HepG2 (cell line): ENCODE data around the gene GTF2H1. TPM values are rescaled to one million over a fixed set of nuclear protein-coding genes. Genes with fewer than 3 reads are reported as not detected.

Experiments
- ATF7 ChIP-seq, 2 experiments: fragments of 450-650 bp in 1 of 2; sonication (generic) in 1 of 2; formaldehyde crosslinking in 1 of 2; IDR thresholded peaks; 2 replicates each; pipeline versions ENCODE4 v1.4.0 to v1.6.1; 2016 to 2020; ENCODE audit warnings: antibody characterized with exemption in 1 of 2, mild to moderate bottlenecking in 1 of 2, missing genetic modification reagents in 1 of 2
- CBX1 ChIP-seq: IDR thresholded peaks from one replicate; pipeline ENCODE4 v1.6.1; 2016; ENCODE audit warnings: antibody characterized with exemption, low read depth
- EP300 ChIP-seq, 3 experiments: sonication (generic) in 1 of 3; formaldehyde crosslinking in 1 of 3; IDR thresholded peaks; 2 replicates each; pipeline versions ENCODE4 v1.5.1 to v1.6.1; 2011 to 2020; ENCODE audit warnings: low read depth in 2 of 3, low read length in 2 of 3, borderline replicate concordance in 1 of 3, improper control_type of control experiment in 1 of 3, mild to moderate bottlenecking in 1 of 3, missing genetic modification reagents in 1 of 3, moderate library complexity in 1 of 3
- IRF9 ChIP-seq: sonication (generic); formaldehyde crosslinking; IDR thresholded peaks from 2 replicates; pipeline ENCODE4 v1.8.0; 2022; ENCODE audit warnings: missing genetic modification reagents, mild to moderate bottlenecking, borderline replicate concordance
- KMT2A ChIP-seq: sonication (generic); formaldehyde crosslinking; IDR thresholded peaks from 2 replicates; pipeline ENCODE4 v1.4.0; 2020; ENCODE audit warnings: missing genetic modification reagents
- PAF1 ChIP-seq: IDR thresholded peaks from 2 replicates; pipeline ENCODE4 v1.6.1; 2016; ENCODE audit warnings: missing genetic modification reagents, missing compliant biosample characterization
- PRPF4 ChIP-seq: fragments of 200-400 bp; formaldehyde crosslinking; IDR thresholded peaks from 2 replicates; pipeline ENCODE4 v1.6.1; 2016; ENCODE audit warnings: low read length, low read depth; ENCODE audit not compliant: poor library complexity, severe bottlenecking
- RBFOX2 ChIP-seq: fragments of 200-400 bp; formaldehyde crosslinking; IDR thresholded peaks from 2 replicates; pipeline ENCODE4 v1.6.1; 2017; ENCODE audit warnings: low read depth, mild to moderate bottlenecking, low read length
- RBM39 ChIP-seq: fragments of 200-400 bp; formaldehyde crosslinking; IDR thresholded peaks from one replicate; pipeline ENCODE4 v1.6.1; 2018; ENCODE audit warnings: antibody characterized with exemption, mild to moderate bottlenecking, low read depth, low read length; ENCODE audit not compliant: poor library complexity, severe bottlenecking
- RFXANK ChIP-seq: IDR thresholded peaks from 2 replicates; pipeline ENCODE4 v1.6.1; 2016
- SMYD3 ChIP-seq: sonication (generic); formaldehyde crosslinking; IDR thresholded peaks from 2 replicates; pipeline ENCODE4 v1.8.1; 2023; ENCODE audit warnings: mild to moderate bottlenecking, missing genetic modification reagents
- SYNCRIP ChIP-seq: fragments of 200-400 bp; formaldehyde crosslinking; IDR thresholded peaks from 2 replicates; pipeline ENCODE4 v1.6.1; 2018; ENCODE audit warnings: mild to moderate bottlenecking, low read depth, low read length; ENCODE audit not compliant: insufficient read depth
- TAF1 ChIP-seq: sonication (generic); formaldehyde crosslinking; IDR thresholded peaks from 2 replicates; pipeline ENCODE4 v1.4.0; 2020; ENCODE audit warnings: missing genetic modification reagents
- YY1 ChIP-seq: IDR thresholded peaks from 2 replicates; pipeline ENCODE4 v1.6.1; 2011; ENCODE audit warnings: low read length, low read depth, moderate library complexity, mild to moderate bottlenecking; ENCODE audit not compliant: insufficient read depth, insufficient replicate concordance
- ZBTB1 ChIP-seq: sonication (generic); formaldehyde crosslinking; IDR thresholded peaks from 2 replicates; pipeline ENCODE4 v1.4.0; 2020; ENCODE audit warnings: missing genetic modification reagents, borderline replicate concordance
- ZMAT5 ChIP-seq: sonication (generic); formaldehyde crosslinking; IDR thresholded peaks from 2 replicates; pipeline ENCODE4 v1.5.0; 2020; ENCODE audit warnings: mild to moderate bottlenecking, low read depth, missing genetic modification reagents, borderline replicate concordance
- ZNF337 ChIP-seq: sonication (generic); formaldehyde crosslinking; IDR thresholded peaks from 2 replicates; pipeline ENCODE4 v1.5.1; 2020; ENCODE audit warnings: missing genetic modification reagents, low read depth, mild to moderate bottlenecking, borderline replicate concordance
- ZNF33A ChIP-seq: sonication (generic); formaldehyde crosslinking; IDR thresholded peaks from 2 replicates; pipeline ENCODE4 v1.5.1; 2020; ENCODE audit warnings: missing genetic modification reagents, mild to moderate bottlenecking, moderate library complexity, borderline replicate concordance
- ZNF33B ChIP-seq: sonication (generic); formaldehyde crosslinking; IDR thresholded peaks from 2 replicates; pipeline ENCODE4 v1.5.1; 2020; ENCODE audit warnings: mild to moderate bottlenecking, missing genetic modification reagents
- ZNF570 ChIP-seq: sonication (generic); formaldehyde crosslinking; IDR thresholded peaks from 2 replicates; pipeline ENCODE4 v1.4.0; 2020; ENCODE audit warnings: mild to moderate bottlenecking, missing genetic modification reagents, borderline replicate concordance
- ZNF703 ChIP-seq: sonication (generic); formaldehyde crosslinking; IDR thresholded peaks from 2 replicates; pipeline ENCODE4 v1.5.1; 2020; ENCODE audit warnings: missing genetic modification reagents, mild to moderate bottlenecking, moderate library complexity, borderline replicate concordance
- ZNF839 ChIP-seq: sonication (generic); formaldehyde crosslinking; IDR thresholded peaks from 2 replicates; pipeline ENCODE4 v1.4.0; 2020; ENCODE audit warnings: missing genetic modification reagents, mild to moderate bottlenecking, borderline replicate concordance
- polyA plus RNA-seq, 8 experiments: library from polyadenylated mRNA; depleted of rRNA in 3 of 8; stranded (reverse) in 7 of 8; unstranded in 1 of 8; fragments of >200 nt; fragmentation: Illumina TruSeq in 4 of 8; extraction: Trizol in 4 of 8; gene quantifications; 2 replicates each; pipeline versions ENCODE4 v1.2.1 to v1.2.3, GENCODE V29; 2011 to 2016; ENCODE audit warnings: low read depth in 4 of 8, missing spikeins in 1 of 8, mixed read lengths in 1 of 8; ENCODE audit not compliant: insufficient read depth in 1 of 8
- total RNA-seq, 5 experiments: library from RNA; depleted of rRNA; stranded (reverse); fragments of >200 nt; fragmentation: Illumina TruSeq; extraction: Trizol; gene quantifications; 2 replicates each; pipeline ENCODE4 v1.2.3, GENCODE V29; 2016; ENCODE audit warnings: low read depth in 1 of 5
- TF ChIP-seq, protein P1 (sequence below): fragments of 450-650 bp; IDR thresholded peaks from 2 replicates; pipeline ENCODE4 v1.6.1; 2017
- TF ChIP-seq, protein P2 (sequence below): sonication (generic); formaldehyde crosslinking; IDR thresholded peaks from 2 replicates; pipeline ENCODE4 v1.9.0; 2022; ENCODE audit warnings: missing genetic modification reagents, mild to moderate bottlenecking, borderline replicate concordance

The GTF2H1 gene
- total and polyA plus RNA-seq, 2 of the 13 experiments (the other 11 are each of a cell fraction or from before 2014, with no cell fraction given): 15.7 to 51.4 TPM

- TF ChIP-seq, protein P1, sequence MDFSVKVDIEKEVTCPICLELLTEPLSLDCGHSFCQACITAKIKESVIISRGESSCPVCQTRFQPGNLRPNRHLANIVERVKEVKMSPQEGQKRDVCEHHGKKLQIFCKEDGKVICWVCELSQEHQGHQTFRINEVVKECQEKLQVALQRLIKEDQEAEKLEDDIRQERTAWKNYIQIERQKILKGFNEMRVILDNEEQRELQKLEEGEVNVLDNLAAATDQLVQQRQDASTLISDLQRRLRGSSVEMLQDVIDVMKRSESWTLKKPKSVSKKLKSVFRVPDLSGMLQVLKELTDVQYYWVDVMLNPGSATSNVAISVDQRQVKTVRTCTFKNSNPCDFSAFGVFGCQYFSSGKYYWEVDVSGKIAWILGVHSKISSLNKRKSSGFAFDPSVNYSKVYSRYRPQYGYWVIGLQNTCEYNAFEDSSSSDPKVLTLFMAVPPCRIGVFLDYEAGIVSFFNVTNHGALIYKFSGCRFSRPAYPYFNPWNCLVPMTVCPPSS: no peak
- TF ChIP-seq ZNF570 (CRISPR knock-in tag): no peak; the same call in 1 of the 2 replicates
- TF ChIP-seq PAF1 (CRISPR knock-in tag): no peak
- peak; percentile 96 for TF ChIP-seq RBFOX2
- peak in 1 of 2 experiments; percentile 12; a peak in 1 of 4 replicates for TF ChIP-seq EP300 (IDR thresholded peaks at IDR 0.05; ENCODE audit: low read depth in 2 of 2, low read length in 2 of 2)
- TF ChIP-seq EP300 (CRISPR knock-in tag; IDR thresholded peaks at IDR 0.05; ENCODE audit: borderline replicate concordance): peak; percentile 60
- TF ChIP-seq ZNF33B (CRISPR knock-in tag): 0 out of 2 replicates have a peak, but pooled peaks have one; percentile 44
- peak; percentile 44; the same call in 1 of the 2 replicates for TF ChIP-seq ZNF33A (CRISPR knock-in tag)
- TF ChIP-seq SMYD3 (CRISPR knock-in tag): peak; percentile 59; the same call in 1 of the 2 replicates
- TF ChIP-seq ZMAT5 (CRISPR knock-in tag): no peak
- TF ChIP-seq TAF1 (CRISPR knock-in tag): peak; percentile 93
- peak; percentile 82; the same call in 1 of the 2 replicates for TF ChIP-seq ZNF337 (CRISPR knock-in tag)
- peak; percentile 99 for TF ChIP-seq ATF7 (IDR thresholded peaks at IDR 0.05)
- peak; percentile 95 for TF ChIP-seq ATF7 (CRISPR knock-in tag; IDR thresholded peaks at IDR 0.05)
- TF ChIP-seq ZBTB1 (CRISPR knock-in tag): no peak
- peak; percentile 94 for TF ChIP-seq YY1
- TF ChIP-seq PRPF4: no peak
- peak; percentile 67 for TF ChIP-seq CBX1
- TF ChIP-seq SYNCRIP: no peak
- no peak for TF ChIP-seq RFXANK
- TF ChIP-seq IRF9 (CRISPR knock-in tag): peak; percentile 97
- peak; percentile 98 for TF ChIP-seq KMT2A
- peak; percentile 95; the same call in 1 of the 2 replicates for TF ChIP-seq ZNF839 (CRISPR knock-in tag)
- TF ChIP-seq, protein P2, sequence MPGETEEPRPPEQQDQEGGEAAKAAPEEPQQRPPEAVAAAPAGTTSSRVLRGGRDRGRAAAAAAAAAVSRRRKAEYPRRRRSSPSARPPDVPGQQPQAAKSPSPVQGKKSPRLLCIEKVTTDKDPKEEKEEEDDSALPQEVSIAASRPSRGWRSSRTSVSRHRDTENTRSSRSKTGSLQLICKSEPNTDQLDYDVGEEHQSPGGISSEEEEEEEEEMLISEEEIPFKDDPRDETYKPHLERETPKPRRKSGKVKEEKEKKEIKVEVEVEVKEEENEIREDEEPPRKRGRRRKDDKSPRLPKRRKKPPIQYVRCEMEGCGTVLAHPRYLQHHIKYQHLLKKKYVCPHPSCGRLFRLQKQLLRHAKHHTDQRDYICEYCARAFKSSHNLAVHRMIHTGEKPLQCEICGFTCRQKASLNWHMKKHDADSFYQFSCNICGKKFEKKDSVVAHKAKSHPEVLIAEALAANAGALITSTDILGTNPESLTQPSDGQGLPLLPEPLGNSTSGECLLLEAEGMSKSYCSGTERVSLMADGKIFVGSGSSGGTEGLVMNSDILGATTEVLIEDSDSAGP (CRISPR knock-in tag): peak; percentile 96; the same call in 1 of the 2 replicates
- peak; percentile 66; the same call in 1 of the 2 replicates for TF ChIP-seq ZNF703 (CRISPR knock-in tag)
- TF ChIP-seq RBM39: peak; percentile 93
Measured at GRCh38 chr11:18321969-18322711, at the start of gene GTF2H1, which contains the start of gene HPS5 (continued).
